ENCODE data around the gene C2orf81. TPM values are rescaled to one million over a fixed set of nuclear protein-coding genes. Genes with fewer than 3 reads are reported as not detected.

The C2orf81 gene
- total RNA-seq, 2 experiments from 2014 or later = 2.9 to 3.4 TPM

- Mint-ChIP-seq H3K36me3 (ENCODE audit: low read depth) (peaks cover 24% of the 10 kb centered on the region), H3K27ac (no peak overlapping the region), H3K4me3 (no peak overlapping the region), H3K27me3 (no peaks in the 10 kb centered on the region), H3K9me3 (no peaks in the 10 kb centered on the region), H3K4me1 (ENCODE audit: low read depth) (peaks cover 42% of the 10 kb centered on the region)
- ChIA-PET CTCF (interaction anchor here (1.4 to 1.7 kb wide), 2 partner anchors 10 to 47 kb away, joined by 3 to 7 read pairs; no protein-coding TSS in a partner anchor), POLR2A (interaction anchor here (1.0 kb wide), 1 partner anchor 10 kb away, joined by 4 read pairs; no protein-coding TSS in a partner anchor)
- Histone ChIP-seq H3K9me3 (ENCODE audit: control insufficient read depth in 1 of 2, insufficient read depth in 1 of 2, low read length in 2 of 2) (no peaks in the 10 kb centered on the region), H3K4me3 (ENCODE audit: low read length) (no peak overlapping the region), H3K4me1 (ENCODE audit: insufficient read depth, low read length) (peaks cover 30% of the 10 kb centered on the region), H3K27ac (ENCODE audit: low read depth in 1 of 2, low read length in 2 of 2) (no peak overlapping the region), H3K27me3 (ENCODE audit: control insufficient read depth in 1 of 2, insufficient read depth in 2 of 2, low read length in 2 of 2) (no peaks in the 10 kb centered on the region), H3K36me3 (ENCODE audit: insufficient read depth, low read length) (peaks cover 23% of the 10 kb centered on the region)
- intact Hi-C loops (cut with DNase I, micrococcal nuclease) = no loop called here
- TF ChIP-seq CTCF (IDR thresholded peaks at IDR 0.05) = no peak
- DNase-seq (no peak), ATAC-seq (ENCODE audit: poor library complexity) (no peak)
Observed at GRCh38 chr2:74381751-74382150, 39.7 kb downstream of the C2orf81 start.

GRCh38 chr2:74379851-74380789 lies 41.3 kb downstream of the C2orf81 start, which contains the start of gene DCTN1:
Gene DCTN1 (minus strand): TSS chr2:74380311. CDS start chr2:74380037, 274 bp downstream.
- peak within 1 kb of the TSS; percentile 1 for H3K27ac Mint-ChIP-seq
- ATAC-seq (ENCODE audit: poor library complexity) = peak; percentile 76
- Histone ChIP-seq H3K4me1 (ENCODE audit: insufficient read depth, low read length) (peaks cover 27% of the 10 kb centered on the region), H3K36me3 (ENCODE audit: insufficient read depth, low read length) (peaks cover 32% of the 10 kb centered on the region), H3K27ac (ENCODE audit: low read depth in 1 of 2, low read length in 2 of 2) (no peak within 1 kb of the TSS), H3K9me3 (ENCODE audit: control insufficient read depth in 1 of 2, insufficient read depth in 1 of 2, low read length in 2 of 2) (no peaks in the 10 kb centered on the region), H3K27me3 (ENCODE audit: control insufficient read depth in 1 of 2, insufficient read depth in 2 of 2, low read length in 2 of 2) (no peaks in the 10 kb centered on the region), H3K4me3 (ENCODE audit: low read length) (peak within 1 kb of the TSS; percentile 9)
- peaks cover 42% of the 10 kb centered on the region for H3K4me1 Mint-ChIP-seq (ENCODE audit: low read depth)
- DNase-seq = peak in 6 of 14 experiments; percentile 5 to 46 (median 25)
- H3K36me3 Mint-ChIP-seq (ENCODE audit: low read depth) = peaks cover 39% of the 10 kb centered on the region
- intact Hi-C loops (cut with DNase I, micrococcal nuclease) = no loop called here
- no peak for TF ChIP-seq CTCF (IDR thresholded peaks at IDR 0.05)
- H3K4me3 Mint-ChIP-seq = peak within 1 kb of the TSS; percentile 70
- CTCF ChIA-PET = no interaction called here
- no peaks in the 10 kb centered on the region for H3K27me3 Mint-ChIP-seq
- POLR2A ChIA-PET = interaction anchor here (1.3 kb wide), 1 partner anchor 12 kb away, joined by 3 read pairs; no protein-coding TSS in a partner anchor
- H3K9me3 Mint-ChIP-seq = no peaks in the 10 kb centered on the region

GRCh38 chr2:74378007-74378406 lies 43.4 kb downstream of the C2orf81 start:
- H3K4me1 Mint-ChIP-seq (ENCODE audit: low read depth) = peaks cover 33% of the 10 kb centered on the region
- no peak overlapping the region for H3K27ac Mint-ChIP-seq

More at GRCh38 chr2:74378007-74378406, 43.4 kb downstream of the C2orf81 start:
- intact Hi-C loops (cut with DNase I, micrococcal nuclease) = no loop called here
- Mint-ChIP-seq H3K36me3 (ENCODE audit: low read depth) (peaks cover 44% of the 10 kb centered on the region), H3K9me3 (no peaks in the 10 kb centered on the region), H3K27me3 (no peaks in the 10 kb centered on the region), H3K4me3 (no peak overlapping the region)
- ChIA-PET POLR2A (interaction anchor here (1.1 kb wide), 1 partner anchor 124 kb away, joined by 7 read pairs; no protein-coding TSS in a partner anchor), CTCF (no interaction called here)
- Histone ChIP-seq H3K27me3 (ENCODE audit: control insufficient read depth in 1 of 2, insufficient read depth in 2 of 2, low read length in 2 of 2) (no peaks in the 10 kb centered on the region), H3K4me1 (ENCODE audit: insufficient read depth, low read length) (peaks cover 32% of the 10 kb centered on the region), H3K9me3 (ENCODE audit: control insufficient read depth in 1 of 2, insufficient read depth in 1 of 2, low read length in 2 of 2) (no peaks in the 10 kb centered on the region), H3K27ac (ENCODE audit: low read depth in 1 of 2, low read length in 2 of 2) (no peak overlapping the region), H3K36me3 (ENCODE audit: insufficient read depth, low read length) (peaks cover 31% of the 10 kb centered on the region), H3K4me3 (ENCODE audit: low read length) (no peak overlapping the region)
- ATAC-seq (ENCODE audit: poor library complexity) (no peak), DNase-seq (no peak)
- TF ChIP-seq CTCF (IDR thresholded peaks at IDR 0.05) = no peak
